ENCODE results near the gene CD81.

DNA sequence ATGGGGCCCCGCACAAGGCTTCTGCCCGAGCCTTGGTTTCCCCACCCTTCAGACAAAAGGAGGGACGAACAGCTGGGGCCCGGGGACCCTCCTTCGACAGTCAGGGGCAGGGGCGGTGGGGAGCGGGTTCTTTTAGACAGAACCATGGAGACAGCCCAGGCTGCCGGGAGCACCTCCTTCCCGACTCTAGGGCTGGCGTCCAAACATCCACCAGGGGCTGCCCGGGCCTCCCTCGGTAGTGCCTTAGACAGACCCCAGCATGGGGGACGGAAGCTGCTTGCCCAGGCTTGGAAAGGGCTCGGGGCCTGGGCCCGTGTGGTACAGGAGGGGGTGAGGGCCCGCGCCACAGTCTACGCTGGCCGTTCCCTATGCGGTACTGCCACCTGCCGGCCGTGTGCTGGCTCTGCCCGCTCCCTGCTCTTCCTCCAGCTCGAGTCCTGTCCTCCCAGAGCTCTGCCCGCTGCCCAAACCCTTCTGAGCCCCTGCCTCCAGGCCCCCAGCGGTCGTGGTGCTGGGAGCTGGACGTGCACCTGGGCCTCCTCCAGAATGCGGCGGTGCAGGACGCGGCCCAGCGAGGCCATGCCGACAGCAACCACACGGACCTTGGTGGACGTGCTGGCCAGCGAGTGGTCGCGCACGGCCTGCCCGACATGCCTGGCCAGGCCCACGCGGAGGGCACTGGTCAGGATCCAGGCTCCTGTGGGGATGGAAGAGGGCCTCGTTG lies 43.6 kb downstream of the CD81 start:
- TF ChIP-seq, protein P1, sequence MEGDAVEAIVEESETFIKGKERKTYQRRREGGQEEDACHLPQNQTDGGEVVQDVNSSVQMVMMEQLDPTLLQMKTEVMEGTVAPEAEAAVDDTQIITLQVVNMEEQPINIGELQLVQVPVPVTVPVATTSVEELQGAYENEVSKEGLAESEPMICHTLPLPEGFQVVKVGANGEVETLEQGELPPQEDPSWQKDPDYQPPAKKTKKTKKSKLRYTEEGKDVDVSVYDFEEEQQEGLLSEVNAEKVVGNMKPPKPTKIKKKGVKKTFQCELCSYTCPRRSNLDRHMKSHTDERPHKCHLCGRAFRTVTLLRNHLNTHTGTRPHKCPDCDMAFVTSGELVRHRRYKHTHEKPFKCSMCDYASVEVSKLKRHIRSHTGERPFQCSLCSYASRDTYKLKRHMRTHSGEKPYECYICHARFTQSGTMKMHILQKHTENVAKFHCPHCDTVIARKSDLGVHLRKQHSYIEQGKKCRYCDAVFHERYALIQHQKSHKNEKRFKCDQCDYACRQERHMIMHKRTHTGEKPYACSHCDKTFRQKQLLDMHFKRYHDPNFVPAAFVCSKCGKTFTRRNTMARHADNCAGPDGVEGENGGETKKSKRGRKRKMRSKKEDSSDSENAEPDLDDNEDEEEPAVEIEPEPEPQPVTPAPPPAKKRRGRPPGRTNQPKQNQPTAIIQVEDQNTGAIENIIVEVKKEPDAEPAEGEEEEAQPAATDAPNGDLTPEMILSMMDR (IDR thresholded peaks at IDR 0.05), result peak in 3 of 4 experiments; percentile 95 to 97 (median 97)
- TF ChIP-seq POLR2A (IDR thresholded peaks at IDR 0.05), result no peak
- no peak for TF ChIP-seq EP300 (IDR thresholded peaks at IDR 0.05)
- no peak for TF ChIP-seq POLR2AphosphoS5 (IDR thresholded peaks at IDR 0.05)

Measured in gastroesophageal sphincter (tissue), 3 donors.